GM23338 (cell line): ENCODE measurements around the gene ADIRF.

ENCODE experiments used
- CREB1 ChIP-seq: fragments of 250-450 bp; sonication (Bioruptor Pico); IDR thresholded peaks from 2 replicates; pipeline ENCODE4 v1.5.0; 2020; ENCODE audit warnings: low read depth, mild to moderate bottlenecking, moderate library complexity
- CTCF ChIP-seq, 2 experiments: fragments of 200-600 bp in 1 of 2; sonication (generic) in 1 of 2; conservative IDR thresholded peaks; 2 replicates each; pipeline versions ENCODE4 v1.5.1 to v1.6.1; 2016 to 2017; ENCODE audit warnings: antibody characterized with exemption in 2 of 2, low read depth in 2 of 2, mild to moderate bottlenecking in 2 of 2, moderate library complexity in 1 of 2
- EZH2 ChIP-seq: fragments of 200-600 bp; sonication (generic); IDR thresholded peaks from one replicate; pipeline ENCODE4 v1.8.0; 2017; ENCODE audit warnings: antibody characterized with exemption, mild to moderate bottlenecking, low read depth; ENCODE audit not compliant: unreplicated experiment
- EZH2phosphoT487 ChIP-seq: fragments of 200-600 bp; sonication (generic); IDR thresholded peaks from one replicate; pipeline ENCODE4 v1.8.1; 2018; ENCODE audit warnings: antibody characterized with exemption; ENCODE audit not compliant: unreplicated experiment
- JUNB ChIP-seq: IDR thresholded peaks from one replicate; pipeline ENCODE4 v1.6.1; 2016; ENCODE audit warnings: antibody characterized with exemption; ENCODE audit not compliant: unreplicated experiment
- NANOG ChIP-seq: IDR thresholded peaks from 2 replicates; pipeline ENCODE4 v1.6.1; 2016; ENCODE audit warnings: antibody characterized with exemption, borderline replicate concordance
- POLR2AphosphoS5 ChIP-seq: IDR thresholded peaks from 2 replicates; pipeline ENCODE4 v1.6.1; 2016; ENCODE audit warnings: antibody characterized with exemption, low read depth
- ZNF114 ChIP-seq: fragments of 250-450 bp; sonication (Bioruptor Pico); IDR thresholded peaks from 2 replicates; pipeline ENCODE4 v1.5.0; 2020; ENCODE audit warnings: mild to moderate bottlenecking, moderate library complexity
- ZNF331 ChIP-seq: fragments of 250-450 bp; sonication (Bioruptor Pico); IDR thresholded peaks from 2 replicates; pipeline ENCODE4 v1.5.0; 2020; ENCODE audit warnings: low read depth, mild to moderate bottlenecking, moderate library complexity
- TF ChIP-seq, protein P1 (sequence below): IDR thresholded peaks from one replicate; pipeline ENCODE4 v1.6.1; 2018; ENCODE audit warnings: antibody characterized with exemption; ENCODE audit not compliant: unreplicated experiment
- TF ChIP-seq, protein P2 (sequence below): fragments of 250-450 bp; sonication (Bioruptor Pico); IDR thresholded peaks from 2 replicates; pipeline ENCODE4 v1.5.0; 2020; ENCODE audit warnings: mild to moderate bottlenecking, moderate library complexity
- TF ChIP-seq, protein P3 (sequence below): IDR thresholded peaks from 2 replicates; pipeline ENCODE4 v1.6.1; 2016; ENCODE audit warnings: antibody characterized with exemption

DNA sequence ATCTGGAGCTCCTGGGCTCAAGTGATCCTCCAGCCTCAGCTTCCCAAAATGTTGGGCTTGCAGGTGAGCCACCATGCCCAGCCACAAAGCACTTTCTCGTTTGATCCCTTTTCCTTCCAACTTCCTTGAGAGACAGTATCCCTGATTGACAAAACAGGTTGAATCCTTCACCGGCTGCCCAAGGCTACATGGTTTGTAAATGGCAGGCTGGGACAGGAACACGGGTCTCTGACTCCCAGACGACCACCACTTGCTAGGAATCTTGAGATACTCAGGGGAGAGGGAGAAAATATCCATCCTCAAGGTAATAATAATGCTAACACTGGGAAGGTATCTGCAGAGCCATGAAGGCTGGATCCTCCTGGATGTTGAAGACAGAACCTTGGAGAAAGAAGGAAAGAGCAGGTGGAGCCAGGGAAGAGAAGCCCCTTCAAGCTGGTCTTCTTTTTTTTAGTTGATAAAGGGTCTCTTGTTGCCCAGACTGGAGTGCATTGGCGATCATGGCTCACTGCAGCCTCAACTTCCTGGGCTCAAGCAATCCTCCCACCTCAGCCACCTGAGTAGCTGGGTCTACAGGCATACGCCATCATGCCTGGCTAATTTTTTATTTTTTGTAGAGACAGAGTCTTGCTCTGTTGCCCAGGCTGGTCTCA, 30.7 kb upstream of the ADIRF start:
- TF ChIP-seq EZH2phosphoT487, result no peak
- no peak for TF ChIP-seq CTCF (conservative IDR thresholded peaks at IDR 0.05; ENCODE audit: low read depth in 2 of 2)
- no peak for TF ChIP-seq CREB1 (CRISPR knock-in tag)
- TF ChIP-seq JUNB, result no peak
- TF ChIP-seq POLR2AphosphoS5, result no peak
- TF ChIP-seq, protein P1, sequence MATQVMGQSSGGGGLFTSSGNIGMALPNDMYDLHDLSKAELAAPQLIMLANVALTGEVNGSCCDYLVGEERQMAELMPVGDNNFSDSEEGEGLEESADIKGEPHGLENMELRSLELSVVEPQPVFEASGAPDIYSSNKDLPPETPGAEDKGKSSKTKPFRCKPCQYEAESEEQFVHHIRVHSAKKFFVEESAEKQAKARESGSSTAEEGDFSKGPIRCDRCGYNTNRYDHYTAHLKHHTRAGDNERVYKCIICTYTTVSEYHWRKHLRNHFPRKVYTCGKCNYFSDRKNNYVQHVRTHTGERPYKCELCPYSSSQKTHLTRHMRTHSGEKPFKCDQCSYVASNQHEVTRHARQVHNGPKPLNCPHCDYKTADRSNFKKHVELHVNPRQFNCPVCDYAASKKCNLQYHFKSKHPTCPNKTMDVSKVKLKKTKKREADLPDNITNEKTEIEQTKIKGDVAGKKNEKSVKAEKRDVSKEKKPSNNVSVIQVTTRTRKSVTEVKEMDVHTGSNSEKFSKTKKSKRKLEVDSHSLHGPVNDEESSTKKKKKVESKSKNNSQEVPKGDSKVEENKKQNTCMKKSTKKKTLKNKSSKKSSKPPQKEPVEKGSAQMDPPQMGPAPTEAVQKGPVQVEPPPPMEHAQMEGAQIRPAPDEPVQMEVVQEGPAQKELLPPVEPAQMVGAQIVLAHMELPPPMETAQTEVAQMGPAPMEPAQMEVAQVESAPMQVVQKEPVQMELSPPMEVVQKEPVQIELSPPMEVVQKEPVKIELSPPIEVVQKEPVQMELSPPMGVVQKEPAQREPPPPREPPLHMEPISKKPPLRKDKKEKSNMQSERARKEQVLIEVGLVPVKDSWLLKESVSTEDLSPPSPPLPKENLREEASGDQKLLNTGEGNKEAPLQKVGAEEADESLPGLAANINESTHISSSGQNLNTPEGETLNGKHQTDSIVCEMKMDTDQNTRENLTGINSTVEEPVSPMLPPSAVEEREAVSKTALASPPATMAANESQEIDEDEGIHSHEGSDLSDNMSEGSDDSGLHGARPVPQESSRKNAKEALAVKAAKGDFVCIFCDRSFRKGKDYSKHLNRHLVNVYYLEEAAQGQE, result no peak
- TF ChIP-seq EZH2, result no peak
- TF ChIP-seq, protein P2, sequence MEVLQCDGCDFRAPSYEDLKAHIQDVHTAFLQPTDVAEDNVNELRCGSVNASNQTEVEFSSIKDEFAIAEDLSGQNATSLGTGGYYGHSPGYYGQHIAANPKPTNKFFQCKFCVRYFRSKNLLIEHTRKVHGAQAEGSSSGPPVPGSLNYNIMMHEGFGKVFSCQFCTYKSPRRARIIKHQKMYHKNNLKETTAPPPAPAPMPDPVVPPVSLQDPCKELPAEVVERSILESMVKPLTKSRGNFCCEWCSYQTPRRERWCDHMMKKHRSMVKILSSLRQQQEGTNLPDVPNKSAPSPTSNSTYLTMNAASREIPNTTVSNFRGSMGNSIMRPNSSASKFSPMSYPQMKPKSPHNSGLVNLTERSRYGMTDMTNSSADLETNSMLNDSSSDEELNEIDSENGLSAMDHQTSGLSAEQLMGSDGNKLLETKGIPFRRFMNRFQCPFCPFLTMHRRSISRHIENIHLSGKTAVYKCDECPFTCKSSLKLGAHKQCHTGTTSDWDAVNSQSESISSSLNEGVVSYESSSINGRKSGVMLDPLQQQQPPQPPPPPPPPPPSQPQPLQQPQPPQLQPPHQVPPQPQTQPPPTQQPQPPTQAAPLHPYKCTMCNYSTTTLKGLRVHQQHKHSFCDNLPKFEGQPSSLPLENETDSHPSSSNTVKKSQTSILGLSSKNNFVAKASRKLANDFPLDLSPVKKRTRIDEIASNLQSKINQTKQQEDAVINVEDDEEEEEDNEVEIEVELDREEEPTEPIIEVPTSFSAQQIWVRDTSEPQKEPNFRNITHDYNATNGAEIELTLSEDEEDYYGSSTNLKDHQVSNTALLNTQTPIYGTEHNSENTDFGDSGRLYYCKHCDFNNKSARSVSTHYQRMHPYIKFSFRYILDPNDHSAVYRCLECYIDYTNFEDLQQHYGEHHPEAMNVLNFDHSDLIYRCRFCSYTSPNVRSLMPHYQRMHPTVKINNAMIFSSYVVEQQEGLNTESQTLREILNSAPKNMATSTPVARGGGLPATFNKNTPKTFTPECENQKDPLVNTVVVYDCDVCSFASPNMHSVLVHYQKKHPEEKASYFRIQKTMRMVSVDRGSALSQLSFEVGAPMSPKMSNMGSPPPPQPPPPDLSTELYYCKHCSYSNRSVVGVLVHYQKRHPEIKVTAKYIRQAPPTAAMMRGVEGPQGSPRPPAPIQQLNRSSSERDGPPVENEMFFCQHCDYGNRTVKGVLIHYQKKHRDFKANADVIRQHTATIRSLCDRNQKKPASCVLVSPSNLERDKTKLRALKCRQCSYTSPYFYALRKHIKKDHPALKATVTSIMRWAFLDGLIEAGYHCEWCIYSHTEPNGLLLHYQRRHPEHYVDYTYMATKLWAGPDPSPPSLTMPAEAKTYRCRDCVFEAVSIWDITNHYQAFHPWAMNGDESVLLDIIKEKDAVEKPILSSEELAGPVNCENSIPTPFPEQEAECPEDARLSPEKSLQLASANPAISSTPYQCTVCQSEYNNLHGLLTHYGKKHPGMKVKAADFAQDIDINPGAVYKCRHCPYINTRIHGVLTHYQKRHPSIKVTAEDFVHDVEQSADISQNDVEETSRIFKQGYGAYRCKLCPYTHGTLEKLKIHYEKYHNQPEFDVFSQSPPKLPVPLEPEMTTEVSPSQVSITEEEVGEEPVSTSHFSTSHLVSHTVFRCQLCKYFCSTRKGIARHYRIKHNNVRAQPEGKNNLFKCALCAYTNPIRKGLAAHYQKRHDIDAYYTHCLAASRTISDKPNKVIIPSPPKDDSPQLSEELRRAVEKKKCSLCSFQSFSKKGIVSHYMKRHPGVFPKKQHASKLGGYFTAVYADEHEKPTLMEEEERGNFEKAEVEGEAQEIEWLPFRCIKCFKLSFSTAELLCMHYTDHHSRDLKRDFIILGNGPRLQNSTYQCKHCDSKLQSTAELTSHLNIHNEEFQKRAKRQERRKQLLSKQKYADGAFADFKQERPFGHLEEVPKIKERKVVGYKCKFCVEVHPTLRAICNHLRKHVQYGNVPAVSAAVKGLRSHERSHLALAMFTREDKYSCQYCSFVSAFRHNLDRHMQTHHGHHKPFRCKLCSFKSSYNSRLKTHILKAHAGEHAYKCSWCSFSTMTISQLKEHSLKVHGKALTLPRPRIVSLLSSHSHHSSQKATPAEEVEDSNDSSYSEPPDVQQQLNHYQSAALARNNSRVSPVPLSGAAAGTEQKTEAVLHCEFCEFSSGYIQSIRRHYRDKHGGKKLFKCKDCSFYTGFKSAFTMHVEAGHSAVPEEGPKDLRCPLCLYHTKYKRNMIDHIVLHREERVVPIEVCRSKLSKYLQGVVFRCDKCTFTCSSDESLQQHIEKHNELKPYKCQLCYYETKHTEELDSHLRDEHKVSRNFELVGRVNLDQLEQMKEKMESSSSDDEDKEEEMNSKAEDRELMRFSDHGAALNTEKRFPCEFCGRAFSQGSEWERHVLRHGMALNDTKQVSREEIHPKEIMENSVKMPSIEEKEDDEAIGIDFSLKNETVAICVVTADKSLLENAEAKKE (CRISPR knock-in tag), result no peak
- no peak for TF ChIP-seq ZNF331 (CRISPR knock-in tag)
- TF ChIP-seq, protein P3, sequence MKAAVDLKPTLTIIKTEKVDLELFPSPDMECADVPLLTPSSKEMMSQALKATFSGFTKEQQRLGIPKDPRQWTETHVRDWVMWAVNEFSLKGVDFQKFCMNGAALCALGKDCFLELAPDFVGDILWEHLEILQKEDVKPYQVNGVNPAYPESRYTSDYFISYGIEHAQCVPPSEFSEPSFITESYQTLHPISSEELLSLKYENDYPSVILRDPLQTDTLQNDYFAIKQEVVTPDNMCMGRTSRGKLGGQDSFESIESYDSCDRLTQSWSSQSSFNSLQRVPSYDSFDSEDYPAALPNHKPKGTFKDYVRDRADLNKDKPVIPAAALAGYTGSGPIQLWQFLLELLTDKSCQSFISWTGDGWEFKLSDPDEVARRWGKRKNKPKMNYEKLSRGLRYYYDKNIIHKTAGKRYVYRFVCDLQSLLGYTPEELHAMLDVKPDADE, result no peak
- TF ChIP-seq NANOG, result no peak
- no peak for TF ChIP-seq ZNF114 (CRISPR knock-in tag)
